HG03095 (cell line): ENCODE measurements around the gene NANOS3.
A peak's percentile ranks its signal among the peaks of the same experiment; 100 is the strongest.

Experiments used
- ATAC-seq: cut with Tn5 transposase; IDR thresholded peaks from one replicate; pipeline ENCODE4 v1.9.1; 2021; ENCODE audit warnings: moderate library complexity; ENCODE audit not compliant: unreplicated experiment

Gene NANOS3

DNA sequence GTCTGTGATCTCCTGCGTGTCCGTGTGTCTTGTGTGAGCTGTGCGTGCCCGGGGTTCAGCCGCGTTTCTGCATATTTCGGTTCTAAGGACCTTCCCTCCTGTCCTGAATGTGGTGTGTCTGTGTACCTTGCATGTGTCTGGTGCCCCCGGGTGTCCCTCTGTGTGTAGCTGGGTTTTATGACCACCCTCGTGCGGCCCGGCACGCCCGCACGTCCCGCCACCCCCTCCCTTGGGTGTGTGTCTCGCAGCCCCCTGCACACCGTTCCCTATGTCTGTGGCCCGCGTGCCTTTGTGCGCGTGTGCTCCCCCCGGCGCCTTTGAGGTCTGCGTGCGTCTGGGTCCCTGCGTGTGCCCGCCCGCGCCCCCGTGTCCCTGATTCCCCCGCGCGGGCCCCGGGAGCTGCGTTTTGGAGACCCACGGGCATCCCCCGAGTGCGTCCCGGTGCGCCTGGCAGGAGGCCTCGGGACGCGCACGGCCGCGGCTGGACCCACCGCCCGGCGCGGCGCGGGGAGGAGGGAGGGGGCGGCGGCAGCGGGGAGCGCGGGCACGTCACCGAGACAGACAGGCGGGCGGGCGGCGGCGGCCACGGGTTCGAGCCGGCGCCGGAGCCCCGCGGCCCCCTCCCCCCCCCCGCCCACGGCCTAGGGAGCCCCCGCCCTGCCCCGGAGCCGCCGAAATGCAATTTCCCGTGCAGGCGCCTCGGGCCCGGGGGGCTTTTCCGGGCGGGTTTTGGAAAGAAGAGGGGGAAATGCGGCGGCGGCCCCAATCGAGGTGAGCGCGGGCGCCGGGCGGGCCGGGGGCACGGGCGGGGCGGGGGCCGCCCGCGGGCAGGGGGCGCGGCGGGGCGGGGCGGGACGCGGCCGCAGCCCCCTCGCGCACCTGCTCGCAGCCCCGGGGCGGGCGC is 12.0 kb upstream of the NANOS3 start:
- ATAC-seq = no peak

DNA sequence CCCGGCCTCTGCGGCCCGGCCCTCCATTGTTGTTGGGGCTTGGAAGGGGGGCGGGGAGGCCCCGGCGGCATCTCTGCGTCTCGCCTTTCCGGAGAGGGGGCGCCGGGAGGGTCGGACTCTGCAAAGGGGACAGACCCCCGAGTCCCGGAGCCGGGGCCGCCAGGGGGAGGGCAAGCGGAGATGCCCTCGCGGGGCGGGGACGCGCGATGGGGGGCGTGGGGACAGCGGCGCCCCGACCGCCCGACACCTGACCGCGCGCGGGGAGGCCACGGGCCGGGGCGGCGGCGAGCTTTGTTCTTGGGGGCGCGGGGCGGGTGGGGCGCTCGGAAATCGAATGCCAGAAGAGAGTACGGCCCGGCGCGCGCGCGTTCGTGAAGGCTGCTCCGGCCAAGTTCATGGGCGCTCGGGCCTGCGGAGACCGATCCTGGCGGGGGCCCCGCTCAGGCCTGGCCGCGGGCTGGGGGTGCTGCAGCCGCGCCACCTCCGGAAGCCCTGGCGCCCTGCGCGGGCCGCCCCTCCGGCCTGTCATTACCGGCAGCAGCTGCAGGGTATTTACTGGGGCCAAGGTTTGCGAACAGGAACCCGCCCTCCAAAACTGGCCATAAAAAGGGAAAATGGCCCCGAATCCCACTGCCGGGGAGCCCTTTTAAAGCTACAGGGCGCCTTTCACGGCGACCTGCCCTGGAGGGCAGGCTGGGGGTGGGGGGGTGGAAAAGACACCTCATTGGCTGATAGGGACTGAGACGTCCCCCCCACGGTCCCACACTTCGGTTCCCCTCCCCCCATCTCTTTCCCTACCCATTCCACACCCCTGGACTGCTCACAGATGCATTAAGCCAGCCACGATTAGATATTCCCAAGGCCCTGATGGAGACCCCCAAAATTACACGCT is 11.1 kb upstream of the NANOS3 start:
- ATAC-seq = no peak

DNA sequence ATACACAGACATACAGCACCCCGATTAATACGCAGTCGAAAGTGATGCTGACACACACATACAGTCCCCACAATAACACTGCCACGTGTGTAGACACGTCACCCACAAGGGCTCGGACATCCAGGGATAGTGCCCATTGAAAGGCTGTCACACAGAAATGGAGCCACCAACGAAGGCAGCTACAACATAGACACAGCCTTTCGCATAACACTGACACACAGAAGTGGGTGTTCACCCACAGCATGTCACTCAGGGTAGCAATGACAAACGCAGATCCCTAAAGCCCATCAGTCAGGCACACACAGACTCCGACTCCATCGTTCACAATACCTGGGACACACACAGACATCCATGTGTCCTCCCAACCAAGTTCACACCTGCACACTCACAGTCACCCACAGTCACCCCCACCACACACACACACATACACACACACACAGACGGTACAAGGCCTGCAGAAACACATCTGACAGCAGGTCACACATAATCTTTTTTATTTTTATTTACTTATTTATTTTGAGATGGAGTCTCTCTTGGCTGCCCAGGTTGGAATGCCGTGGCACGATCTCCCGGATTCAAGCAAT is 10.4 kb upstream of the NANOS3 start:
- no peak for ATAC-seq

DNA sequence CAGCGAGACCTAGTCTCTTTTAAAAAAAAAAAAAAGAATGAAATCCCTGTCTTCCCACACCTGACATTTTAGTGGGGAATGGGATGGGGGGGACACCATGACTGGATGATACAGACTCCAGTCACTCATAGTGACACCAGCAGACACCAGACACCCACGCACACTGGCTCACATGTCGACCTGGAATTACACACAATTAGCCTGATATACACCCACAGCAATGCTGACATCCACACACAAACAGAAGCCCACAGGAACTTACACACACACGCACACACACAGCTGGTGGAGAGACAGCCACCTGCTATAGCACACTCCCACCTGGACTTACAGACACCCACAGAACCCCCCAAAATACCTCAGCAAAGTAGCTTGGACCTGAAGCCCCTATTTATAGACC is 8.3 kb upstream of the NANOS3 start:
- no peak for ATAC-seq

DNA sequence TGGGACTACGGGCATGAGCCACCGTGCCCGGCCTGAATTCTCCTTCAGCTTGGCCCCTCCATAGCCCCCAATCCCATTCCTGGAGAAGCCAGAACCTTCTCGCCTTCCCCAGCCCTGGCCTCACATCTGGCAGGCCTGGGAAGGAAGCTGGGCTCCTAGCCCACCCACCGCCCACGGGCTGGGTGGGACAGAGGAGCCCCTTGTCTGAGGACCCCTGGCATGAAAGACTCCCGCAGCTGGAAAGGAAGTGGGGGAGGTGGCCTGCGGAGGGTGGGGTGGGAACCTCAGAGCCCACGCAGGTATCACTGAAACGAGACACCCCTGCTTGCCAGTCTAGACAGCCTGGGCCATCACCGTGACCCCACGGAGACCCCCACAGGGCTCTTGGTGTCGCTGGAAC is 7.7 kb upstream of the NANOS3 start:
- no peak for ATAC-seq

DNA sequence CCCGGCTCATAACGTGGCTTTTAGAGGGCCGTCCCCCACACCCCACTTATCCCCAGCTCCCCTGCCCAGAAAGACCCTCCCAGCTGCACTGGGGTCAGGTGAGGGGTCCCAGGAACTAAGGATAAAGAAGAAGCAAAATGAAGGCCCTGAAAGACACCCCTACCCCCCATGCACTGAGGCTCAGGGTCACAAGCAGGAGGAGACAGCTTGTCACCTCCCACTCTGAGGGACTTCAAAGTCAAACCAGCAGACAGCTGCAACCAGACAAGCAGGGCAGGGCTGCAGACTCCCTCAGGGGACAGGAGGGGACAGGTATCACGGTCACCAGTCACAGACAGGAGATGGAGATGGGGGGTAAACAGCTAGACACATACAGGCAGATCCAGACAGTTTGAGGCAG is 6.1 kb upstream of the NANOS3 start:
- ATAC-seq = no peak

DNA sequence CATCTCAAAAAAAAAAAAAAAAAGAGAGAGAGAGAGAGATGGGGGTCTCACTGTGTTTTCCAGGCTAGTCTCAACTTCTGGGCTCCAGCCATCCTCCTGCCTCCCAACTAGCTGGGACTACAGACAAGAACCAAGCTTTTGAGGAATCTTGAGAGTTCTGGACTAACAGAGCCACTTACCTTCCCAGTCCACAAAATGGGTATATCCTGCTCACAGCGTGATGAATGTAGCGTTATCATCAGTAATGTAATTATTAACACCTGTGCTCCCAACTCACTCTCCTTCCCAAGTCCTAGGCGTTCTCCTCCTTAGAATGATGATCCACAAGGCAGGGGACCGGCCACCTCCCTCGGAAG is 4.6 kb upstream of the NANOS3 start:
- ATAC-seq = no peak

DNA sequence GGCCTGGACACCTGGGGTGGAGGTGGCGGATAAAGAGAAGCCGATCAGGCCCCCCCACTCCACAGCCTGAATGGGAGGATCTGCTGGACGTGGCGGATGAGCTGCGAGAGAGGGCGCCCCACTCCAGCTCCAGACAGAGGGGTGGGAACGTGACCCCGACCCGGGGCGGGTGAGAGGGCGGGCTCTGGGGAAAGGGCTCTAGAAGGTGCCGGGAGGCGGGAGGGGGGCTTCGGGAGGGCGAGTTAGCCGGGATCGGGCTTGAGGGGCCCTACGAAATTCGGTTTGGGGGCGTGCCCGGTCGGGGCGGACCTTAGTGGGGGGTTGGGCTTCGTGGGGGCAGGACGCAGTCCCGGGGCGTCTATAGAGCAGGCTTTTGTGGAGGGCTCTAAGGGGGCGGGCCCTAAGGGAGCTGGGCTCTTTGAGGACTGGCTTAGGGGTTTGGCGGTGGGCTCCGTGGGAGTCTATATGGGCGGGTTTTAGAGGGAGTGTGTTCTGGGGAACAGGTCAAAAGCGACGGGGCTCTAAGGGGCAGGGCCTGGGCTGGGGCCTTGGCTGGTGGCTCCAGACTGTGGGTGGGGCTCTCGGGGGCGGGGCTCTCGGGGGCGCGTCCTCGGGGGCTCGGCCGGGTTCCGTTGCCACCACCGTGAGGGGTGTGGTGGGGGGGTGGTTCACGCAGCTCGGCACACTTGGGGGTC is 4.1 kb upstream of the NANOS3 start:
- no peak for ATAC-seq

DNA sequence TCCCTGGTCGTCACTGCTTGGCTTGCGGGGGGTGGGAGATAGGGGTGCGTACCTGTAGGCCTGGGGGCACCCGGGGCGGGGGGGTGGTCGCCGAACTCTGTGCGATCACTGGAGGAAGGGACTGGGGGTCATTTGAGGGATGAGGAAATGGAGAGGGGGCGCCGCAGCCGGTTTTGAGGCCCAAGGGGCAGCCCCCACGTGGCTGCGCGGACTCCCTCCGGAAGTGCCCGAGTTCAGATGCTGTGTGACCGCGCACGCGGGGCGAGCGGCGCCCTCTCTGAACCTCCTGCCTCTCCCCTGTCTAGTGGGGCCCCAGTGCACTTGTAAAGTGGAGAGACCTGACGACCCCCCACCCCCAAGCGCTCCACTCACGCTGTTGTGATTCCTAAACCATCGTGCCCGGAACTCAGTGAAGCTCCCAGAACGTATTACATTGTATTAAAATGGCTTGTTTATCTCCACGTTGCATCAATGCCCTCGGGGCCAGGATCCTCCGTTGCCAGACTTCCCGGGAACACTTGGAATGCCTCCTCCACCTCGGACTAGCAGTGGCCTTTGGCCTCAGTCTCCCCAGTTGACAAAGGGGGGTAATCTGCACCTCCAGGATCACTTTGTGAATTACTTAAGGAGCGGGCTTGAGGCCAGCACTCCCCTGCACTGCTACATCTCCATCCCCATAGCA is 3.0 kb upstream of the NANOS3 start:
- no peak for ATAC-seq

DNA sequence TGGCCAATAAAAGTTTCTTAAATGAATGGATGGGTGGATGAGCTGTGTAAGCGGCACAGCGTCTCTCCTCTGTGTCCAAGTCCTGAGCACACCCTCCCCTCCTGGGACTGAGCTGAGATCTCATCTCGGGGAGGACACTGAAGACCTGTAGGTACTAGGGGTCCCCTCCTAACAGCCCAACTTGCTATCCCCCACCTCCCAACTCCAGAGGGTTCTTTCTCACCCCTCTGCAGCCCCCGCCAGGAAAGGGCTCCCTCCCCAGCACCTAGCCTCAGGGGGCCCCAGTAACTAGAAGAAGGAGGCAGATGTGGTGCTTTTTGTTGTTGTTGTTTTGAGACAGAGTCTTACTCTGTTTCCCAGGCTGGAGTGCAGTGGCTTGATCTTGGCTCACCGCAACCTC is 1.1 kb upstream of the NANOS3 start:
- no peak for ATAC-seq

DNA sequence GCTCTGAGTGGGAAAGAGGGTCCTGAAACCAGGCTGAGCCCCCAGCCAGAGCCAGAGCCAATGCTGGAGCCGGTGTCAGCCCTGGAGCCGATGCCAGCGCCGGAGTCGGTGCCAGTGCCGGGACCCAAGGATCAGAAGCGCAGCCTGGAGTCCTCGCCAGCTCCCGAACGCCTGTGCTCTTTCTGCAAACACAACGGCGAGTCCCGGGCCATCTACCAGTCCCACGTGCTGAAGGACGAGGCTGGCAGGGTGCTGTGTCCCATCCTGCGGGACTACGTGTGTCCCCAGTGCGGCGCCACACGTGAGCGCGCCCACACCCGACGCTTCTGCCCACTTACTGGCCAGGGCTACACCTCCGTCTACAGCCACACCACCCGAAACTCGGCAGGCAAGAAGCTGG is 369 bp downstream of the NANOS3 start:
- no peak for ATAC-seq

DNA sequence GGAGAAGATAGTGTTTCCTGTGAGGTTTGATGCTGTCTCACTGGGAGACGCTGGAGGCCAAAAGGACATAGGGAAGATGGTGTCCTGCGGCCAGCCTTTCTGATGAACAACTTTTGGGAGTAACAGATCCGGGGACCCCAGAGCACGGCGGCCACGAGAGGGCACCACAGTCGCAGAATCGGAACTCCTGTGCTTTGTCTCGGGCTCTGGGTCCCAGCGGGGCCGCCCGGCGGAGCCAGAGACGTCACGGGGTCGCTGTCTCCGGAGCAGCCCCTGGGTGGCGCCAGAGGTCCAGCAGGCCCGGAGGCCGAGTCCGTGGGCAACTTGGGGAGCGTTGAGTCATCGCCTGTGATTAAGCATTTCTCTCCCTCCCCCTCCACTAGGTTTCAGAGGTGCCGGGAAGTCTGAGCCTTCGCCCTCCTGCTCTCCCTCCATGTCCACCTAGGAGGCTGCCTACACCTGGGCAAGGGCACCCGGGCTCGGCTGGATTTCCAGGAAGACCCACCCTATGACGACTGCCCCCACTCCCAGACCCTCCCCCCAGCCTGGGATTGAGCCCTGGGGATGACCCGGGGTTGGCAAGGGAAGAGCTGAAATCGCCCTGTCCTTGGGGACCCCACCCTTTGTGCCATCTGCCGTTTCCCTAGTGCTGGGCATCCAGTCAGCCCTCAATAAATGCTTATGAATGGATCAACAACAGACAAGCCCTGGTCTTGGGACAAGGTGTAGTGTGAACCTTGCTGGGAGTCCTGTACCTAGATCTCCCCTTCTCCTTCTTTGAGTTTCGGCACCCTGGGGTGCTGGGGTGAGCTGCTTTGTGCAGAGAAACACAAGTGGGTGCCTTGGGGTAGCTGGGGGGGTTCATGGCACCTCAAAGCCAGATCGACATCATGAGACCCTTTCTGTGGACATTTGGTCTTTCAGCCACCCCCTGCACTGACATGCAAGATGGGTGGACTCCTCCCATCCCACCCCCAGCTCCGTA is 3.4 kb downstream of the NANOS3 start:
- ATAC-seq = peak; percentile 77

DNA sequence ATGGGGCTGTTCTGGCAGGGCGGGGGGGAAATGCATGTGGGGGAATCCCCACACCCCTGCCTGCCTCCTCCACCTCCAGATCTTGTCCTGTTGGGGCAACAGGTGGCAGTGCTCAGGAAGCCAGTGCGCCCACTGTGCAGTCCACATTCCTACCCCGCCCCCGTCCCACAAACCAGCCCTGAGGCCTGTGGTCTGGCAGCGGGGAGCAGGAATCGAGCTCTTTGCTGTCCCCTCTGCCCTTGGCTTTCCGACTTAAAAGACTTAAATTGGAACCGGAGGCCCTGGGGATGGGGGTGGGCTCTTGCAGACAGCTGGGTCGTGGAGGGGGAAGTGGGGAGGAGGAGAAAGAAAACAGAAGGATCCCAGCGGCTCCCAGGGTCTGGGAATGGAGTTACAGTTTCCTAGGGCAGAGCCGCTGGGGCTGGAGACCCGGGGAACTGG is 4.3 kb downstream of the NANOS3 start:
- no peak for ATAC-seq

DNA sequence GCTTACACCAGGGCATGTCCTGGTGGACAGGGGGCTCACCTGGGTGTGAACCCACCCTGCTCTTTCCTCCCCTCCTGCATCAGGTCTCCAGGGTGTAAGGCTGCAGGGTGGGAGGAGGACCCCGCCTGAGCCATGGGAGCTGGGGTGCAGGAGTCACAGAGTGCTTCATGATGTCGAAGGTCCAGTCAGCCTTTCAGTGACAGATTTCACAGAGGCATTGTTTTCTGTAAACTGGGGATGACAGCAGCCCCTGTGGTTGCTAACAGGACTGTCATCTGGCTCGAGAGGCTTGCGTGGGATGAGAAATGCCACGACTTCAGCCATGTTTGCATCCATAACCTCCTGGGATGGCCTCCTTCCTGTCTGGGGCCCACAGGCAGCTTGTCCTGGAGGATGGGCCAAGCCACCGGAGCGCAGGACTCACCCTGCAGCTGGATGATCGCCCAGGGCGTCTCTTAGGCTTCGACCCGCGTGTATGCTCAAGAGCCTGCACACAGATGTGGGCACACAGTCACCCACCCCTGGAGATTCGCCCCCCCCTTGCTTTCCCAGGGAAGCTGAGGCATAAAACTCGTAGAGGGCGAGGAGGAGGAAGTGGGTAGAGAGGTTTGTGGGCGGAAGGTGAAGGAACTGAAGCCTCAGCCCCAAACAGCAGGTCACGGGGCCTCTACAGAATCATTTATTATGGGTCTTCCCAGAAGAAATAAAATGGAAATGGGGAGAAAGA is 4.9 kb downstream of the NANOS3 start:
- ATAC-seq = no peak

DNA sequence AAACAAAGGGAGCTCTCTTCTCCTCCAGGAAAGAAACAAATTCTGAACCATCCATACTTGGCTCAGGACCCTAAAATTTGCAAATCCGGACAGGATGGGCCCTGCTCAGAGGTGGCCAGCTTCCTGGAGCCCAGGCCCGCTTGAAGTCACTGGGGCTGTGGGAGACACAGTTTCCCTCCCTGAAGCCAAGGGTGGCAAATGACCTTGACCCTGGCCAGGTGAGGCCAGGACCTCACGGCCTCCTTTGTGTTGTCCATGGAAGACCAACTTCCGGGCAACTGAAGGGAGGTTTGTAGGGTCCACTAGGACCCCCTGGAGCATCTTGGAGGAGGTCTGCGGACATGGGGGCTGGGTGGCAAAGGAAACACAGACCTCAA is 5.5 kb downstream of the NANOS3 start:
- no peak for ATAC-seq

DNA sequence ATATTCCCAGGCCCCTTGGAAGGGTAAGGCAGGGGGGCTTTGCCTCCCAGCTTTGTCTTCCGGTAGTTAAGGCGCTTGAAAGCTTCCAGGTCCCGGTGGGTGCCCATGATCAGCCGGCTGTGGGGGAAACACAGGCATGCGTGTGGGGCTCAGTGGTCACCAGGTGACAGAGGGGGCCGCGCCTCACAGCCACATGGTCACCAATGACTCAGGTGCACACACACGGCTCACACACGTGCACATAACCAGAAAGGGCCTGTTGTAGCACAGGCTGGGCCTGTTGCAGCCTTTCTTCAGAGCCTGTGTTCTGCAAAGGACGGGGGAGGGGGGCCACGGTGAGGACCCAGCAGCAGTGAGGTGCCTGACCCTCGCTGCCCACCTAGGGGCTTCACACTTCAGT is 5.9 kb downstream of the NANOS3 start:
- ATAC-seq = no peak

DNA sequence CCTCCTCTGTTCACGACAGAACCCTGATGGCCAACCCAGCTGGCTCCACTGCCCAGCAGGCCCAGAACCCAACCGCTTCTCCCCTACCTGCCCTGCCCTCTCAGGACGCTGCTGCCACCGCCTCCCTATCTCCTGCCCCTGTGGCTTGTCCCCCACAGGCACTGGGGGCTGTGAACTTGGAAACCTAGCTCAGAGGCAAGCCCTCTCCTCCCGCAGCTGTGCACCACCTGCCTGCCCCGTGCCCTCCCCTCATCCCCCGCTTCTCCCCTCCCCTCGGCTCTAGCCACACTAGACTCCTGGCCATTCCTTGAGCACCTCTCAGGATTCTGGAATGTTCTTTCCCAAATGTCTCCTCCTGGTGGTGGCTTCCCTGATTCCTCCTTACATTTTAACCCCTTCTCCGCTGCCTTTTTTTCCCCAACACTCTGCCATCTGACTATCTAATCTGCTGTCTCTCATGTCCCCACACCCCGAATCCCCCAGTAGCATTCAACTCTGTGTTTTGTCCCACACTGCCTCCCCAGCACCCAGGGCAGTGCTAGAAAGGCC is 6.7 kb downstream of the NANOS3 start:
- no peak for ATAC-seq
